Neuronal stem cell (in vitro differentiated cells): ENCODE measurements around the gene ALB.

Source experiments
- DNase-seq: peaks from one replicate; pipeline ENCODE4 v3.0.0-alpha.2; 2013; ENCODE audit warnings: low spot score
- H2AFZ ChIP-seq: one replicate; pipeline ENCODE4 v1.6.1; 2013; ENCODE audit warnings: mild to moderate bottlenecking, low read length, inconsistent platforms
- H2AK5ac ChIP-seq: 2 replicates; pipeline ENCODE4 v1.6.1; 2013; ENCODE audit warnings: low read depth, mild to moderate bottlenecking, inconsistent platforms, low read length, moderate library complexity, mixed read lengths
- H2BK120ac ChIP-seq: 2 replicates; pipeline ENCODE4 v1.6.1; 2013; ENCODE audit warnings: low read depth, mild to moderate bottlenecking, inconsistent platforms, low read length, moderate library complexity, mixed read lengths
- H2BK12ac ChIP-seq: one replicate; pipeline ENCODE4 v1.6.1; 2013; ENCODE audit warnings: low read length, inconsistent platforms
- H2BK15ac ChIP-seq: 2 replicates; pipeline ENCODE4 v1.6.1; 2013; ENCODE audit warnings: mild to moderate bottlenecking, low read length, inconsistent platforms, mixed read lengths
- H2BK5ac ChIP-seq: one replicate; pipeline ENCODE4 v1.6.1; 2013; ENCODE audit warnings: inconsistent platforms, mild to moderate bottlenecking, low read length, moderate library complexity
- H3K14ac ChIP-seq: one replicate; pipeline ENCODE4 v1.6.1; 2013; ENCODE audit warnings: low read length, inconsistent platforms
- H3K18ac ChIP-seq: 2 replicates; pipeline ENCODE4 v1.6.1; 2013; ENCODE audit warnings: low read length, inconsistent platforms
- H3K23ac ChIP-seq: 2 replicates; pipeline ENCODE4 v1.6.1; 2013; ENCODE audit warnings: low read depth, mild to moderate bottlenecking, mixed read lengths, low read length, inconsistent platforms; ENCODE audit not compliant: poor library complexity
- H3K27ac ChIP-seq: replicated peaks from 3 replicates; pipeline ENCODE4 v1.5.1; 2013; ENCODE audit warnings: low read length, inconsistent platforms
- H3K27me3 ChIP-seq, 3 experiments: 2 replicates each; pipeline ENCODE4 v1.6.1; 2013; ENCODE audit warnings: low read length in 3 of 3, mild to moderate bottlenecking in 2 of 3, inconsistent platforms in 1 of 3, low read depth in 1 of 3, mixed read lengths in 1 of 3, moderate library complexity in 1 of 3; ENCODE audit not compliant: control insufficient read depth in 3 of 3, insufficient read depth in 3 of 3
- H3K36me3 ChIP-seq, 2 donors: replicated peaks in 1 of 2; 2 replicates each; pipeline ENCODE4 v1.6.1; 2013; ENCODE audit warnings: low read length in 2 of 2; ENCODE audit not compliant: control insufficient read depth in 2 of 2, insufficient read depth in 2 of 2
- H3K4ac ChIP-seq: 2 replicates; pipeline ENCODE4 v1.6.1; 2013; ENCODE audit warnings: inconsistent platforms, mild to moderate bottlenecking, low read length, moderate library complexity
- H3K4me1 ChIP-seq, 2 donors: 1 replicate in 1 of 2; 2 replicates in 1 of 2; pipeline ENCODE4 v1.6.1; 2013; ENCODE audit warnings: low read length in 2 of 2, low read depth in 1 of 2; ENCODE audit not compliant: control insufficient read depth in 2 of 2, insufficient read depth in 1 of 2
- H3K4me2 ChIP-seq: one replicate; pipeline ENCODE4 v1.6.1; 2013; ENCODE audit warnings: mild to moderate bottlenecking, low read length, inconsistent platforms; ENCODE audit not compliant: insufficient read depth, poor library complexity, severe bottlenecking
- H3K4me3 ChIP-seq, 2 donors: 2 replicates each; pipeline ENCODE4 v1.5.1; 2013; ENCODE audit warnings: low read length in 2 of 2, mild to moderate bottlenecking in 2 of 2, inconsistent platforms in 1 of 2, moderate library complexity in 1 of 2
- H3K79me1 ChIP-seq: one replicate; pipeline ENCODE4 v1.6.1; 2013; ENCODE audit warnings: low read depth, mild to moderate bottlenecking, inconsistent platforms, low read length, moderate library complexity
- H3K9ac ChIP-seq: one replicate; pipeline ENCODE4 v1.6.1; 2013; ENCODE audit warnings: mild to moderate bottlenecking, low read depth, low read length, inconsistent platforms; ENCODE audit not compliant: poor library complexity
- H3K9me3 ChIP-seq, 2 donors: replicated peaks in 1 of 2; 2 replicates each; pipeline versions ENCODE3 to v1.6.1; 2013; ENCODE audit warnings: low read length in 2 of 2, mild to moderate bottlenecking in 2 of 2, inconsistent platforms in 1 of 2, low read depth in 1 of 2, mixed read lengths in 1 of 2, moderate library complexity in 1 of 2; ENCODE audit not compliant: control insufficient read depth in 2 of 2, insufficient read depth in 1 of 2
- H4K8ac ChIP-seq: one replicate; pipeline ENCODE4 v1.6.1; 2013; ENCODE audit warnings: low read depth, mild to moderate bottlenecking, inconsistent platforms, low read length, moderate library complexity
- H4K91ac ChIP-seq: one replicate; pipeline ENCODE4 v1.6.1; 2013; ENCODE audit warnings: low read length, low read depth, mild to moderate bottlenecking, inconsistent platforms; ENCODE audit not compliant: poor library complexity
- WGBS, 2 donors: extraction: QIAGEN DNeasy Blood & Tissue Kit; methylation state at CpG; one replicate each; pipeline ENCODE4 v1.1.7; 2013; ENCODE audit warnings: missing lambda C conversion rate in 2 of 2, mixed read lengths in 1 of 2; ENCODE audit not compliant: insufficient read length in 2 of 2, insufficient replicate concordance in 1 of 2; ENCODE audit errors: extremely low coverage in 2 of 2; 5-methylcytosine and 5-hydroxymethylcytosine counted together

ALB gene

GRCh38 chr4:73452953-73453700, 49.0 kb downstream of the ALB start:
- Histone ChIP-seq H3K27ac (no peak overlapping the region), H3K27me3 (peaks cover 0 to 12% (median 0%) of the 10 kb centered on the region in 3 experiments), H3K23ac (no peak overlapping the region), H4K91ac (no peak overlapping the region), H2AK5ac (no peak overlapping the region), H2AFZ (no peak overlapping the region), H3K79me1 (no peaks in the 10 kb centered on the region), H2BK5ac (no peak overlapping the region), H3K4me2 (no peak overlapping the region), H3K18ac (no peak overlapping the region), H3K4me3 (no peak overlapping the region), H3K36me3 (no peaks in the 10 kb centered on the region), H3K9ac (no peak overlapping the region), H3K9me3 (no peaks in the 10 kb centered on the region), H3K14ac (no peak overlapping the region), H3K4me1 (peaks cover 5 to 8% of the 10 kb centered on the region in 2 donors), H3K4ac (no peak overlapping the region), H2BK12ac (no peak overlapping the region), H2BK120ac (no peak overlapping the region), H2BK15ac (no peak overlapping the region), H4K8ac (no peak overlapping the region)
- DNase-seq, result no peak
- WGBS, 2 donors, result no CpG with 5 or more reads among the region's 2 CpGs

DNA sequence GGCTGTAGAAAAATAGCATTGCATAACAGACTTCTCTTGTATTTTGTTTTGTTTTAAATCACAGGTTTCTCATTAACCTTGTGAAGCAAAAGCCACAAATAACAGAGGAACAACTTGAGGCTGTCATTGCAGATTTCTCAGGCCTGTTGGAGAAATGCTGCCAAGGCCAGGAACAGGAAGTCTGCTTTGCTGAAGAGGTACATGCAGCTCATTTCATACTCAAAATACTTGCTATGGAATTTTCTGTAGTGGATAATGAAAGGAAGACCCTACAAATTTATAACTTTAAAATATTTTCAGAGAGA, 49.6 kb downstream of the ALB start:
- no peak overlapping the region for H3K27ac ChIP-seq
- H3K27me3 ChIP-seq, result peaks cover 0 to 8% (median 0%) of the 10 kb centered on the region in 3 experiments
- no peak overlapping the region for H2BK12ac ChIP-seq
- no peak overlapping the region for H2AK5ac ChIP-seq
- no peak overlapping the region for H3K4me2 ChIP-seq
- no peak overlapping the region for H3K23ac ChIP-seq
- no peak overlapping the region for H4K8ac ChIP-seq
- H3K9ac ChIP-seq, result no peak overlapping the region
- no peak overlapping the region for H3K4me3 ChIP-seq
- no peak overlapping the region for H2AFZ ChIP-seq
- H3K14ac ChIP-seq, result no peak overlapping the region
- no peaks in the 10 kb centered on the region for H3K79me1 ChIP-seq
- H2BK120ac ChIP-seq, result no peak overlapping the region
- no peaks in the 10 kb centered on the region for H3K36me3 ChIP-seq
- peaks cover 5 to 8% of the 10 kb centered on the region in 2 donors for H3K4me1 ChIP-seq
- no peak for DNase-seq
- H4K91ac ChIP-seq, result no peak overlapping the region
- no peak overlapping the region for H2BK15ac ChIP-seq
- no peak overlapping the region for H3K4ac ChIP-seq
- H3K18ac ChIP-seq, result no peak overlapping the region
- no peak overlapping the region for H2BK5ac ChIP-seq
- H3K9me3 ChIP-seq, result no peaks in the 10 kb centered on the region

DNA sequence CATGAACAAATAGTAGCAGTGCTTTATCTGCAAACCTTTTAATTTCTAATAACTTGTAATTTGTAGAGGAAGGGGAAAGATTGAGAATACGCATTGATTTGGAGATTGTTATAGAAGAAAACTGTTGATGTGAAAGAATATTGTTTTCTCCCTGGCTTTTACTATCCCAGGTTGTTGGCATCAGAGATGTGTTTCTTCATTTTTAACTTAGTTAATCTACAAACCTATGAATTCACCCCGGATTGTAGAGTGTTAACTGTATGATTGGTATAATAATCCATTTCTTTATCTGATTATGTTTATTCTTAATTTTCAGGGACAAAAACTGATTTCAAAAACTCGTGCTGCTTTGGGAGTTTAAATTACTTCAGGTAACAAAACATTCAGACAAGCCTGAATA, 50.8 kb downstream of the ALB start:
- Histone ChIP-seq H2AFZ (no peak overlapping the region), H3K18ac (no peak overlapping the region), H2BK5ac (no peak overlapping the region), H2AK5ac (no peak overlapping the region), H3K27me3 (peaks cover 0 to 5% (median 0%) of the 10 kb centered on the region in 3 experiments), H3K36me3 (no peaks in the 10 kb centered on the region), H4K8ac (no peak overlapping the region), H3K4me3 (no peak overlapping the region), H3K23ac (no peak overlapping the region), H3K79me1 (no peaks in the 10 kb centered on the region), H4K91ac (no peak overlapping the region), H2BK15ac (no peak overlapping the region), H3K14ac (no peak overlapping the region), H2BK12ac (no peak overlapping the region), H3K4me1 (peaks cover 5 to 8% of the 10 kb centered on the region in 2 donors), H3K4ac (no peak overlapping the region), H2BK120ac (no peak overlapping the region), H3K9me3 (no peaks in the 10 kb centered on the region), H3K4me2 (no peak overlapping the region), H3K9ac (no peak overlapping the region), H3K27ac (no peak overlapping the region)
- WGBS, 2 donors, result 100% methylated on average over 1 of the region's 3 CpGs; no CpG with 5 or more reads in 1 of the 2 donors
- no peak for DNase-seq

DNA sequence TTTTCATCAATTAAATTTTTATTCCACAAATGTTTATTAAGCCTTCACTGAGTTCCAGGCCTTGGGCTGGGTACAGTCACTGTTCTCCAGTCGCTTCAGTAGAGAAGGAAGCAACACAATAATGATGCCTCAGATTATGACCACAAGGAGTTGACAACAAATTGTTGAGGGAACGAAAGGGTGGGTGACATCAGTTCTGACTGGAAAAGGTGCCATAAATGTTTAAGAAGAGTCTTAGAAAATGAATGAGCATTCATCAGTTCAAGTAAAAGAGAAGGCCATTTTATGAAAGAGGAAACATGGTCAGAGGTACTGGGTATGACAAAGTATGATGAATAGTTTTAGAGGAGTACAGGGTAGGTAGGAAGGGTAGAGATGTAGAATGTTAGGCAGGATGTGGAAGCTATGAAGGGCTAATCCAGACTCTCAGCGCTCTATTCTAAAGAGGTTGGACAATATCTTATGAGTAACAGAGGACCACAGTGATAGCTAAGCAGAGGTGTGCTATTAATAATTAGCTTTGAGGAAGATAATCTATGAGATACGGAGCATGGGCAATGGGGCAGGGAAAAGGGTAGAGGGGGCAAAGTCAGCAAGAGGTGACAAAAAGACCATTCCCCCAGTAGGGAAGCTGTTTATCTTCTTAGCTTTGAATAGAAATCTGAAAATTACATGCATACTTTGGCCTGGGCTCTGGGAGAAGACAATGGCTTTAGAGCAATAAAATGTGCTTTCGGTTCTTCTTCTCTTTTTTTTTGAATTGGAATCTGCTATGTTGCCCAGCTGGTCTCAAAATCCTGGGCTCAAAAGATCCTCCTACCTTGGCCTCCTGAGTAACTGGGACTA, 52.3 kb downstream of the ALB start:
- Histone ChIP-seq H2AK5ac (no peak overlapping the region), H3K4me1 (peaks cover 0 to 4% of the 10 kb centered on the region in 2 donors), H2BK12ac (no peak overlapping the region), H3K23ac (no peak overlapping the region), H3K79me1 (no peaks in the 10 kb centered on the region), H3K27ac (no peak overlapping the region), H3K4ac (no peak overlapping the region), H2BK120ac (no peak overlapping the region), H3K9me3 (no peaks in the 10 kb centered on the region), H4K91ac (no peak overlapping the region), H2BK5ac (no peak overlapping the region), H3K4me3 (no peak overlapping the region), H3K4me2 (no peak overlapping the region), H3K36me3 (no peaks in the 10 kb centered on the region), H3K14ac (no peak overlapping the region), H2BK15ac (no peak overlapping the region), H3K27me3 (peaks cover 0 to 2% (median 0%) of the 10 kb centered on the region in 3 experiments), H3K18ac (no peak overlapping the region), H4K8ac (no peak overlapping the region), H3K9ac (no peak overlapping the region), H2AFZ (no peak overlapping the region)
- no peak for DNase-seq
- WGBS, 2 donors, result no CpG with 5 or more reads among the region's 5 CpGs
